Gastroesophageal sphincter (tissue), 4 donors: ENCODE results near the gene LMAN1L. TPM values are rescaled to one million over a fixed set of nuclear protein-coding genes. Genes with fewer than 3 reads are reported as not detected.

Experiments used
- ATAC-seq: fragments of 150-250 bp; one replicate; pipeline ENCODE4 v1.9.1; 2016; ENCODE audit warnings: mild to moderate bottlenecking, moderate library complexity
- H3K27ac ChIP-seq, 4 donors: fragments of 200-600 bp; sonication (generic) in 3 of 4; 1 replicate in 3 of 4; 2 replicates in 1 of 4; pipeline ENCODE4 v1.5.1; 2016 to 2019
- H3K27me3 ChIP-seq: fragments of 200-600 bp; sonication (generic); one replicate; pipeline ENCODE4 v1.5.1; 2019
- H3K36me3 ChIP-seq, 2 donors: fragments of 200-600 bp; sonication (generic); one replicate each; pipeline ENCODE4 v1.5.1; 2019; ENCODE audit warnings: control low read depth in 1 of 2
- H3K4me1 ChIP-seq, 3 donors: fragments of 200-600 bp; sonication (generic); 1 replicate in 2 of 3; 2 replicates in 1 of 3; pipeline ENCODE4 v1.5.1; 2016 to 2019; ENCODE audit warnings: control low read depth in 2 of 3
- H3K4me3 ChIP-seq, 2 donors: fragments of 200-600 bp; sonication (generic); one replicate each; pipeline ENCODE4 v1.5.1; 2019; ENCODE audit warnings: mild to moderate bottlenecking in 1 of 2, moderate library complexity in 1 of 2
- H3K9me3 ChIP-seq, 3 donors: fragments of 200-600 bp; sonication (generic); one replicate each; pipeline ENCODE4 v1.5.1; 2017 to 2019; ENCODE audit warnings: control low read depth in 2 of 3
- CTCF ChIP-seq, 4 experiments: fragments of 200-600 bp in 2 of 4; fragments of 450-650 bp in 2 of 4; sonication (generic) in 1 of 4; IDR thresholded peaks; one replicate each; pipeline ENCODE4 v1.5.1; 2017 to 2019; ENCODE audit warnings: antibody characterized with exemption in 4 of 4, mild to moderate bottlenecking in 2 of 4, moderate library complexity in 2 of 4
- EP300 ChIP-seq: sonication (generic); formaldehyde crosslinking; IDR thresholded peaks from one replicate; pipeline ENCODE4 v1.6.1; 2017; ENCODE audit warnings: antibody characterized with exemption, mild to moderate bottlenecking
- POLR2A ChIP-seq, 2 donors: fragments of 450-650 bp; IDR thresholded peaks; one replicate each; pipeline ENCODE4 v1.6.1; 2017; ENCODE audit warnings: antibody characterized with exemption in 2 of 2, mild to moderate bottlenecking in 2 of 2, moderate library complexity in 1 of 2
- POLR2AphosphoS5 ChIP-seq: sonication (generic); formaldehyde crosslinking; IDR thresholded peaks from one replicate; pipeline ENCODE4 v1.6.1; 2017; ENCODE audit warnings: antibody characterized with exemption
- WGBS, 2 donors: methylation state at CpG; one replicate each; pipeline ENCODE4 v1.1.5; 2018; ENCODE audit warnings: low coverage in 1 of 2; 5-methylcytosine and 5-hydroxymethylcytosine counted together
- total RNA-seq, 4 donors: library from RNA; depleted of rRNA; stranded (reverse); fragments of >200 nt; gene quantifications; one replicate each; pipeline ENCODE4 v1.1.0, GENCODE V29; 2016

Gene LMAN1L
- total RNA-seq, 4 donors from 2014 or later = 0.27 TPM; not detected in 3

GRCh38 chr15:74789171-74789631, 23.4 kb upstream of the LMAN1L start:
- Histone ChIP-seq H3K9me3 (no peaks in the 10 kb centered on the region), H3K4me1 (peaks cover 0 to 97% (median 62%) of the 10 kb centered on the region in 3 donors), H3K36me3 (no peaks in the 10 kb centered on the region), H3K27ac (peak overlapping the region in 3 of 4 donors; percentile 56 to 87 (median 70)), H3K4me3 (no peak overlapping the region), H3K27me3 (no peaks in the 10 kb centered on the region)
- TF ChIP-seq CTCF (IDR thresholded peaks at IDR 0.05) = no peak
- no peak for TF ChIP-seq POLR2A (IDR thresholded peaks at IDR 0.05)
- no peak for TF ChIP-seq POLR2AphosphoS5
- TF ChIP-seq EP300 = no peak
- 69 to 80% methylated on average over 1 to 2 of the region's 14 CpGs for WGBS, 2 donors
- no peak for ATAC-seq

GRCh38 chr15:74789741-74790079, 22.9 kb upstream of the LMAN1L start:
- ATAC-seq = no peak
- WGBS, 2 donors = 33 to 43% methylated on average over 1 of the region's 3 CpGs
- H3K4me1 ChIP-seq = peaks cover 0 to 96% (median 62%) of the 10 kb centered on the region in 3 donors
- TF ChIP-seq POLR2A (IDR thresholded peaks at IDR 0.05) (no peak), EP300 (no peak), POLR2AphosphoS5 (no peak), CTCF (IDR thresholded peaks at IDR 0.05) (no peak)
- H3K36me3 ChIP-seq = peaks cover 0 to 1% of the 10 kb centered on the region in 2 donors
- H3K4me3 ChIP-seq = peak overlapping the region in 1 of 2 donors; percentile 1
- no peaks in the 10 kb centered on the region for H3K9me3 ChIP-seq
- no peaks in the 10 kb centered on the region for H3K27me3 ChIP-seq
- H3K27ac ChIP-seq = peak overlapping the region in 3 of 4 donors; percentile 56 to 87 (median 70)

GRCh38 chr15:74790080-74790916, 22.3 kb upstream of the LMAN1L start:
- peaks cover 0 to 4% of the 10 kb centered on the region in 2 donors for H3K36me3 ChIP-seq
- no peaks in the 10 kb centered on the region for H3K9me3 ChIP-seq
- ATAC-seq = peak; percentile 23
- H3K4me1 ChIP-seq = peaks cover 0 to 94% (median 57%) of the 10 kb centered on the region in 3 donors
- H3K27me3 ChIP-seq = no peaks in the 10 kb centered on the region
- peak overlapping the region in 1 of 2 donors; percentile 1 for H3K4me3 ChIP-seq
- TF ChIP-seq EP300 = no peak
- peak; percentile 9 for TF ChIP-seq POLR2AphosphoS5
- no peak for TF ChIP-seq POLR2A (IDR thresholded peaks at IDR 0.05)
- no peak for TF ChIP-seq CTCF (IDR thresholded peaks at IDR 0.05)
- peak overlapping the region in 3 of 4 donors; percentile 56 to 87 (median 70) for H3K27ac ChIP-seq
- WGBS, 2 donors = 24 to 47% methylated on average over 3 to 6 of the region's 15 CpGs

GRCh38 chr15:74791007-74791406, 21.6 kb upstream of the LMAN1L start:
- TF ChIP-seq POLR2AphosphoS5 = no peak
- TF ChIP-seq CTCF (IDR thresholded peaks at IDR 0.05) = no peak
- TF ChIP-seq POLR2A (IDR thresholded peaks at IDR 0.05) = no peak
- no peak for TF ChIP-seq EP300
- H3K36me3 ChIP-seq = peaks cover 0 to 4% of the 10 kb centered on the region in 2 donors
- no peak for ATAC-seq
- H3K4me3 ChIP-seq = no peak overlapping the region
- WGBS, 2 donors = 63 to 64% methylated on average over 1 of the region's 1 CpG
- H3K27ac ChIP-seq = no peak overlapping the region
- H3K27me3 ChIP-seq = no peaks in the 10 kb centered on the region
- H3K9me3 ChIP-seq = no peaks in the 10 kb centered on the region
- peaks cover 0 to 87% (median 50%) of the 10 kb centered on the region in 3 donors for H3K4me1 ChIP-seq
